GM21528 (cell line): ENCODE measurements around the gene SCAMP2.
"Not testable (repeated sequence)": the region's sequence is repeated elsewhere in the genome, so short reads cannot be mapped to it uniquely, and the experiment has no call there.

Experiments
- ATAC-seq: cut with Tn5 transposase; IDR thresholded peaks from one replicate; pipeline ENCODE4 v1.9.1; 2021; ENCODE audit warnings: mild to moderate bottlenecking, moderate library complexity; ENCODE audit not compliant: unreplicated experiment, low FRiP score

Gene SCAMP2, protein sequence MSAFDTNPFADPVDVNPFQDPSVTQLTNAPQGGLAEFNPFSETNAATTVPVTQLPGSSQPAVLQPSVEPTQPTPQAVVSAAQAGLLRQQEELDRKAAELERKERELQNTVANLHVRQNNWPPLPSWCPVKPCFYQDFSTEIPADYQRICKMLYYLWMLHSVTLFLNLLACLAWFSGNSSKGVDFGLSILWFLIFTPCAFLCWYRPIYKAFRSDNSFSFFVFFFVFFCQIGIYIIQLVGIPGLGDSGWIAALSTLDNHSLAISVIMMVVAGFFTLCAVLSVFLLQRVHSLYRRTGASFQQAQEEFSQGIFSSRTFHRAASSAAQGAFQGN

DNA sequence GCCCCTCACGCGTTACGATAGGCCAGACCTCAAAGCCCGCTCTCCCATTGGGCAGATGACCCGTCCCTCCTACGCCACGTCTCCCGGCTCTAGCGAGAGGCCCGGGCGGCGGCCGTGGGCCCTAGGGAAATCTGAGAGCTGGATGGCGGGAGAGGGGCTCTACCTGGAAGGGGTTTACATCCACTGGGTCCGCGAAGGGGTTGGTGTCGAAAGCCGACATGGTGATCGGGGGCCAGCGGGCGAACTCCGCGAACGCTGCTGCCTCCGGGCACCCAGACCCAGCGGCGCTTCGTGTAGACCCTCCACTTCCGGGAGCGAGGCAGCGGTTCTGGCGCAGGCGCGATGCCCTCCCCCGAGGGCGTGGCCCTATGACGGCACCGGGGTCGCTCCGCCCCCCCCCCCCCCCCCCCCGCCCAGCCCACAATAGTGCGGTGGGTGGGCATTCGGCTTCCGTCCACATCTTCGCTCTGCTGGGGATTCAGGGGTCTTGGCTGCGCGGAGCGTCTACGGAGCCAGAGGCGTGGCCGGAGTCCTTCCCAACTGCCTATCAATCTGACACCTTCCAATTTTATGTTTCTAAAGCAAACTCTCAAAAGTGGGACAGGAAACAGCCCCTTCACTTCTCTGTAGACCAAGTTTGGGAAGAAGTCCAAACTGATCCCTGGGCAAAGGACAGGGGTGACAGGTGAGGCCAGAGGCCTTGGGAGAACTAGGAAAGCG is at the start of gene SCAMP2:
Gene SCAMP2, minus strand, starts transcription at position 330 of the 720 bp plus-strand sequence. Its CDS starts 110 bp downstream, at position 220.
- peak; percentile 79 for ATAC-seq

DNA sequence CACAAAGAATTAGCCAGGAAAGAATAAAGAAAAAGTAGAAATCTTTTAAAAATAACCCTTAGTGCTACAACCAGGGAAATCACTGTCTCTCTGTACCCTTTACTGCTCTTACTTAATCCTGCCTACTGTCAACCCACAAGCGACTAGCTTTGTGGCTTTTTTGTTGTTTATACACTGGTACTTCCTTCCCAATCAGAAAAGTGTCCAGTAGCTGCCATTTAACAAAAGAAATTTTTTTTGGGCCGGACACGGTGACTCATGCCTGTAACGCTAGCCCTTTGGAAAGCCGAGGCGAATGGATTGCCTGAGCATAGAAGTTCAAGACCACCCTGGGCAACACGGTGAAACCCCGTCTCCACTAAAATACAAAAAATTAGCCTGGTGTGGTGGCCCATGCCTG is 47.3 kb upstream of the SCAMP2 start:
- ATAC-seq: no peak

DNA sequence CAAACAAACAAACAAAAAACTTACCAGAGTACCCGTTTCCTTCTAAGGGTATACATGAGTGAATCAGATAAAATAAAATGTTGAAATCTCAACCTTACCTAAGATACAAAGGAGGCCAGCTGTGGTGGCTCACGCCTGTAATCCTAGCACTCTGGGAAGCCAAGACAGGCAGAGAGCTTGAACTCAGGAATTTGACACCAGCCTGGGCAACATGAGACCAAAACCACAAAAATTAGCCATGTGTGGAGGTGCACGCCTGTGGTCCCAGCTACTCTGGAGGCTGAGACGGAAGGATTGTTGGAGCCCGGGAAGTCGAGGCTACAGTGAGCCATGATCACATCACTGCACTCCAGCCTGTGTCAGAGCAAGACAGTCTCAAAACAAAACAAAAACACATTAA is 44.5 kb upstream of the SCAMP2 start:
- no peak for ATAC-seq

DNA sequence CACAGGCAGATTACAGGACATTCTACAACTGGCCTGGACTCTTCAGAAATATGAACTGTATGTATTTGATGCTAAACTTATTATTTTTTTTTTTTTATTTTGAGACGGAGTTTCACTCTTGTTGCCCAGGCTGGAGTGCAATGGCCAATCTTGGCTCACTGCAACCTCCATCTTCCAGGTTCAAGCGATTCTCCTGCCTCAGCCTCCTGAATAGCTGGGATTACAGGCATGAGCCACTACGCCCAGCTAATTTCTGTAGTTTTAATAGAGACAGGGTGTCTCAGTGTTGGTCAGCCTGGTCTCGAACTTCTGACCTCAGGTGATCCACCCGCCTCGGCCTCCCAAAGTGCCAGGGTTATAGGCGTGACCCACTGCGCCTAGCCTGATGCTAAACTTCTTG is 40.6 kb upstream of the SCAMP2 start:
- not testable (repeated sequence) for ATAC-seq

DNA sequence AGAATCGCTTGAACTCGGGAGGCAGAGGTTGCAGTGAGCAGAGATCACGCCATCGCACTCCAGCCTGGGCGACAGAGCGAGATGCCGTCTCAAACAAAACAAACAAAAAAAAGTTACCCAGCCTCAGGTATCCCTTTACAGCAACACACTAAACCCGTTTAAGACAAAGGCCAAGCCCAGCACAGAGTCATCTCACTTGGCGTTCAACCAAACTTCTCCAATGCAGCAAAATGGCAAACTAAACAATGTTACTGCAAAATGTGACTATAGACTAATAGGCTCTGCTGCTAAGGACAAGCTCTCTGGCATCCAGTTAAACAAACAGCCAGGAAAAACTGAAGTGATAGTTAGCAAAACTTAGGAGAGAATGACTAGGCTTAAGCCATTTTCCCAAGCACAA is 39.9 kb upstream of the SCAMP2 start:
- ATAC-seq: no peak

DNA sequence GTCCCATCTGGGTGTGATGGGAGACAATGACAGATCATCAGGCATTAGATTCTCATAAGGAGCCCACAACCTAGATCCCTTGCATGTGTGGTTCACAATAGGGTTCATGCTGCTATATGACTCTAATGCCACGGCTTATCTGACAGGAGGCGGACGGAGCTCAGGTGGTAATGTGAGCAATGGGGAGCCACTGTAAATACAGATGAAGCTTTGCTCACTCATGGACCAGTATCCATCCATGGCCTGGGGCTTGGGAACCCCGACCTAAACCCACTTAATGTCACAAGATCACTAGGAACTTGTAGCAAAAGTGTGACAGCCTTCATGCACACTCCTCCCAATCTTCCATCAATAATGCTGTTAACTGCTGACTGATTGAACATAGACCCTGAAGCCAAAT is 35.5 kb upstream of the SCAMP2 start:
- no peak for ATAC-seq

DNA sequence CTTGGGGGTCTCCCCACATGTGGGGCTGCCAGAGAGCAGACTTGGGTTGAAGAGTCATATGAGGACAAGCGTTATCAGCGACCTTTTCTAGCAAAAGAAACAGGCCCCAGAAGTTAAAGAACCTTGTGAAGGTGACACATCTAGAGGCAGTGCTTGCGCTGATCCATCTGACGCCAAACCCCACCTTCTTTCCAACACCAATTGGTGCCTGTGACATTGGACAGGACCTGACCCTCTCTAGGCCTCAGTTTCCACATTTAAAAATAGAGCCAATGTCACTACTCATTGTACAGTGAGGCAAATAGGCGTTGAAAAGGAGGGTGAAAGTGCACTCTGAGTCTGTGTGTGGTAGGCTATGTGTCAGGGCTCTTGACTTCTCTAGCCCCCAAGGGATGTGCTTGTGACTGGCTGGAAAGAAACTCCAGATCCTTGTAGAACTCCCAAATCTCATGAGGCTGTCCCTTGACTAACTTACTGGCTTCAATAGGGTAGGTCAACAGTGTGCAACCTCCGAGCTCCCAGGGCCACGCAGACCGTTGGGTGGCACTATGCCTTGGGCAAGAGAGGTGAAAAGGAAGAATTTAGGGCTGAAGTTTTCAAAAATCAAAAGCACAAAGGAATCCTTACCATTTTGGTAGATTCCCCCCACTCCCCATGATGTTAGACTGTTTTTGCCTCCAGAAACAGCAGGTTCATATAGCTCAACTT is 34.2 kb upstream of the SCAMP2 start:
- ATAC-seq: no peak

DNA sequence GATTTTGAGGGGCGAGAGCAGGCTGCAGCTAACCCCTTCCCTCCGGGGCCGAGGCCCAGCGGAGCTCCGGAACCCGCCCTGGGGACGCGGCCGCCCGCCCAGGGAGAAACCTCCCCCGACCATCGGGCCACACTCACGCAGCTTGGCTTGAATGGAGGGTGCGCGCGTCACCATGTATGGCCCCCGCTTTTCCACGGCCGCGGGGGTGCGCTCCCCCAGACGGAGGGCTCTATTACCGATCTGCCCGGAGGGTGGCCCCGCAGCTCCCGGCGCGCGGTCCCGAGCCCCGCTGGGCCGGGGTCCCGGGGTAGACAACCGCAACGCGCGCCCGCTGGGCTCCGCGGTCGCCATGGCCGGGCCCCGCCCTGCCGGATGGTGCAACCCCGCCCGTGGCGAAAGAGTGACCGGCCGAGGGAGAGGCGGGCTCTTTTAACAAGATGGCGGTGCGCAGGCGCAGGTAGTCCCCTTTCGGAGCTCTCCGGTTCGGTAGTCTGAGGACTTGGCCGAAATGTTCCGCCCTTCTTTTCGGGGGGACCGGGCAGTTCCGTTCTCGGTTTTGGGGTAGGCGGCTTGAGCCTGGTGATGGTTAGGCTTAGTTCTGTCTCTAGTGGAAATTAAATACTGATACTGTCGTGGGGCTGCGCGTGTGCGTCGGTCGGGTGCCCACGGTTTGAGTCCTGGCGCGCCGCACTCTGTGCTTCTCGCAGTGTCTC is 33.4 kb upstream of the SCAMP2 start, which contains the start of gene FAM219B:
Gene FAM219B, minus strand, starts transcription at position 402 of the 713 bp plus-strand sequence. Its CDS starts 51 bp downstream, at position 351.
- peak; percentile 79 for ATAC-seq

DNA sequence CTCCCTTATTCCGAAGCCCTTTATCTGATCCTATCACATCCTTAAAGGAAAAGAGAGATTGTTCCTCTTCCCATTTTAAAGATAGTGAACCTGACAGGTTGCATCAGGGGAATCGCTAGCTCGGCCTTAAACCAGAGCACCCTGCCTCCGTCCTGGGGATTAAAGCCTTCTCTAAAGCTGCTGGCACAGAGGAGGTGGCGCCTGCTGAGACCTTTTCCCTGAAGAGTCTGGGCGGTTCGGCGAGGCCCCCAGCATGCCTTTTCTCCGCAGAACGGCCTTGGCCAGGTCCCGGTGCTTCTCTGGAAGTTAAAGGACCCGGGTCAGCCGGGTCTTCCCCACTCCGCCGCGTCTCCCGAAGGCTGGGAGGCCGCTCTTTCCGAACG is 32.9 kb upstream of the SCAMP2 start:
- ATAC-seq: peak; percentile 15

DNA sequence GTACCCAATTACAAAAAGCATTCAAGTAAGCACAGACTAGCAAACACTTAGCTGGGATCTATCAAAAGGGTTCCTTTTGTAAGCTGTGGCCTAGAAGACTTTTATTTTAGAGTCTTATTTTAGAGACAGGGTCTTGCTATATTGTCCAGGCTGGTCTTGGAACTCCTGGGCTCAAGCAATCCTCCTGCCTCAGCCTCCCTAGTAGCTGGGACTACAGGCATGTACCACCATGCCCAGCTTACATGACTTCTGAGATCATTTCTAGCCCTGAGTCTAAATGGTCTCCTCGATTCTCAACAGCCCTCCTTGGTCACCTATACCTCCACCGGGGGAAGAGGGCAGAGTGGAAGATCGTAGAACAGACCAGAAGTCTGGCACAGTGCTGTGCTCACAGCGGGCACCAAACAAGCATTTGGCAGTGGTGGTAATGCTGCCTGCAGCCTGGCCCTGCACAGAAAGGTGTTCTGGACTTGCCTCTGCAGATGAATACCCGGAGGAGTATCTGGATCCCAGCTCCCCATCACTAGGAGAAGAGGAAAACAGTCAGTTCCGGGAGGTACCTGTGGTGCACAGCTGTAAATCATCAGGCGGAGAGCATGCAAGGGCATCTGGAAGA is 31.1 kb upstream of the SCAMP2 start:
- ATAC-seq: no peak

DNA sequence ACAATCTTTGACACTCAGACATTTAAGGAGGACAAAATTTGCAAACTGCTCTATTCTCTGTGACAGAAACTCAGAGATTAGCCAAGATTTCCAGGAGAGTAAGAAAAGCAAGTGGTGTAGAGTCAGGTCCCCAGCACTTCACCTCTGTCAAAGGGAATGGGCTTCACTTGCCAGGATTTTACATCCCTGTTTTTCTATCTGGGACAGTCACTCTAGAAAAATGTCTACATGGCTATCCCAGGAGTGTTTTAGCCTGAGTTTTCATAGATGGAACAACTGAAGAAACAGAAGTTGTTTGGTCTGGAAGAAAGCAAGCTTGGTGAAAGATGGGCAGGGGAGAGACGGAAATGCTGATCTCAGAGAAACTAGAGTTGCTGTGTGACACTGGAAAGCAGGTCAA is 30.5 kb upstream of the SCAMP2 start:
- no peak for ATAC-seq

DNA sequence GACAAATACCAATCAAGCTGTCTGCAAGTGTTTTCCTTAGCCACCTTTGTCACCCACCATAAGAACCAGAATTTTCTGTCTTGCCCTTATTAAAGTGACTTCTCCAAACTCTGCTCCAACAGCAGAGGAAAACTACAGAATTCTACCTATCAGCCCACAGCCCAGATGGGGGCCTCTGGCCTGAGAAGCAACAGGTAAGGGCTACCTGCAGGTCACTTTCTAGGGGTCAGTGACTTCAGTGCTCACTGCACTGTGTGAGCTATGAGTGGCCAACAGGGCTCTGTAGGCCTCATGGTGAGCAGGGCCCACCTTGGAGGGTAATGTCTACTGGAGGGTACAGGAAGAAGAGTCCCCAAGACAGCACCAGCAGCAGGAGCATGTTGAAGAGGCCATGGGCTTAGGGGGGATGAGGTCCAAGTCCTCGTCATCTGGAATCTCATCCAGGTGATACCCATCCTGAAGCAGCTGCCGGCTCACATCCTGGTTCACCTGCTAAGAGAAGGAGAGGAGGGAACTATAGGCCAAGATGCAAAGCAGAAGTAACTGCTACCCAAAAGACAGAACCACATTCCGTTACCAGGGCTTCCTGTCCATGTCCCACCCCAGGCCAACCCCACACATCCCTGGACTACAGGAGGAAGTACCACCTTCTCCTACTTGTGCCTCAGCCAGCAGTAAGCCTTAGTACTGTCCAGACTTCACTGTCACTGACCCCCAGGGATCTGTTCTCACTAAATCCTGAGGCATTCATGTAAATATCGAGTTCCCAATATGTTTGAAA is 29.3 kb upstream of the SCAMP2 start:
- no peak for ATAC-seq

DNA sequence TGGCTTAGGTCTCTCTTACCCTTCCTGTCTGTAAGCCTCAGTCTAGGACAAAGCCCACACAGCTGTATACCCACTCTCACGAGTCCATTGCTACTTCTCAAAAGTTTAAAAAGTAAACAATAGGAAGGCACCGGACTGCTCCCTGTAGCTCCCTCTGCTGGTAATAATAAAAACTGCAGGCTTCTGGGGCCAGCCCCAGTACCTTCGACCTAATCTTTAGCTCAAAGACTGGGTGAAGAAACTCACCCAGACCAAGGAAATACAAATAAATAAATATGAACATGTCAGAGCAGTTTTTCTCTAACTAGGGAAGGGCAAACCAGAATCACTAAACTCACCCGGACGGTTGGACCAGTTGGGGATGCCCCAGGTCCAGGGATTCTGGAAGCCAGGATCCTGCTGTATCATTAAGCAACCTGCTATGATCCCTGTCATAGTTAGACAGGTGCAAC is 28.5 kb upstream of the SCAMP2 start:
- ATAC-seq: no peak

DNA sequence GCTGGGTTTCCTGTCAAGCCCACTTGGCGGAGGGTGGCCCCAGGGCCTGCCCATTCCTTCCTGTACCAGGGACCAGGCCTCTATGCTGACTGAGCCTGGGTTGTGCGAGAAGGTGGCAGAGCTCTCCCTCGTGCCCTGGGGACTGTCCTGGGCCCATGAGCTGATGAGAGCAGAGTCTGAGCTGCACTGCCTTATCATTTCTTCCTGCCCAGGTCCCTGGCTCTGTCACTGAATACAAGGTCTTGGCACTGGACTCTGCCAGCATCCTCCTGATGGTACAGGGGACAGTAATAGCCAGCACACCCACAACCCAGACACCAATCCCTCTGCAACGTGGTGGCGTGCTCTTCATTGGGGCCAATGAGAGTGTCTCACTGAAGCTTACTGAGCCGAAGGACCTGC is 24.1 kb upstream of the SCAMP2 start:
- no peak for ATAC-seq

DNA sequence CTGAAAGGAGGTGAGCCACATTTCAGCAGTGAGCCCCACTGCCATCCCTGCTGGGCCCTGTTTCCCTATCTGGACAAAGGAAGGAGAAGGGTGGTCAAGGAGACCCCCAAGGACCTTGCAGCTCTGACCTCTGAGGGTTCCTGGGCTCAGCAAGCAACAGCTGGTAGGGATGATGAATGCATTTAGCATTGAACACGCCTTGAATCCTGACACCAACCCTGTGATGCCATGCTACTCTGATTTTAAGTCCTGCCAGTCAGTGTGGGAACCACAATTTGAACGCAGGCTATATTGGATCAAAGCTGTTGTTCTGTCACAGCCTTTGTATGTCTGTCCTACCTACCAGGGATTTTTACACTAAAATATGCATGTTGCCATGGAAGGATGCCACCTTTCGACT is 23.2 kb upstream of the SCAMP2 start:
- no peak for ATAC-seq

DNA sequence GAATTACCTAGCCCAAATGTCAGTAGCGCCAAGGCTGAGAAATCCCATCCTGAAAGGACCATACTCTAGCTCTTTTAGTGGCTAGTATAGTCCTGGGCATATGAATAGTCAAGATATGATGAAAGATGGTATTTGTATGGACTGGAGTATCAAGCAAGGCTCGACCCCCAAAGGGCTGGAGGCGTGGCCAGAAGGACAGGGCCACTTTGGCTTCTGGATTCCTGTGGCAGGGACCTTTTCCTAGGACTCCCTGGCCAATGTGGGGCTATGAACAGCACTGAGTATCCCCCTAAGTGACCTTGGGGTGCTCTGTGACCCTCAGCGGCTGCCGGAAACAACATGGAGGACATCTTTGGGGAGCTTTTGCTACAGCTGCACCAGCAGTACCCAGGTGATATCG is 22.7 kb upstream of the SCAMP2 start:
- ATAC-seq: no peak

DNA sequence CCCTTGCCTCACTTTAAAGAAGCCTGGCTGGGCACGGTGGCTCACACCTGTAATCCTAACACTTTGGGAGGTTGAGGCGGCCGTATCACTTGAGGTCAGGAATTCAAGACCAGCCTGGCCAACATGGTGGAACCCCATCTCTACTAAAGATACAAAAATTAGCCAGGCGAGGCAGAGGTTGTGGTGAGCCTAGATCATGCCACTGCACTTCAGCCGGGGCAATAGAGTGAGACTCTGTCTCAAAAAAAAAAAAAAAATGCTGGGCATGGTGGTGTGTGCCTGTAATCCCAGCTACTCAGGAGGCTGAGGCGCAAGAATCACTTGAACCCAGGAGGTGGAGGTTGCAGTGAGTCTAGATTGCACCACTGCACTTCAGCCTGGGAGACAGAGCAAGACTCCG is 21.2 kb upstream of the SCAMP2 start:
- not testable (repeated sequence) for ATAC-seq

DNA sequence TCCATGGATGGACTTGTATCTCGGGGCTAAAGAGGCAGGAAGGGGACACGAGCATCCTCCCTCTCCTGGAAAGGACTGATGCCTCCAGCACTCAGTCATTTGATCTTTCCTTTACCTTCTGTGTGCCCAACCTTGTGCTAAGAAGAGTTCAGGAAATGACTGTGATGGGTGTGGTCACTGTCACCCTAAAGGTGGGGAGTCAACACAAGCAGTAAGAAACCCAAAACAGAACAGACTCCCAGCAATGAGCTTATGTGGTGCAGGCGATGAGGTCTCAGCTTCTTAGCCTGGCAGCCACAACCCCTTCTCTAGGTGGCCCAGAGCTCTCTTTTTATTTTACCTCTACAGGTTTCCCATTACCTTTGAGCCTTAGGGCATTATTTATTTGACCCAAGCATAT is 20.5 kb upstream of the SCAMP2 start:
- ATAC-seq: no peak

DNA sequence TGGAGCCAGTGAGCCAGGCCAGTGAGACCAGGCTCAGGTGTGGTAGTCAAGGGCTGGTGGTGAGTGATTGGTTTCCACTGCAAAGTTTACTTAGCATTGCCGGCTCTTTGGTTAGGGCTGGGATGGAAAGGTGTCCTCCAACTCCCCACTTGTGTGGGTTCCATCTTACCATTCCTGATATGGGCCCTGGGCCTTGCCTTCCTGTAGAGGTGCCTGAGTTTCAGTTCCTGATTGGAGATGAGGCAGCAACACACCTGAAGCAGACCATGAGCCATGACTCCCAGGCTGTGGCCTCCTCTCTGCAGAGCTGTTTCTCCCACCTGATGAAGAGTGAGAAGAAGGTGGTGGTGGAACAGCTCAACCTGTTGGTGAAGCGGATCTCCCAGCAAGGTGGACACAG is 19.8 kb upstream of the SCAMP2 start:
- no peak for ATAC-seq
